Pancreas (tissue), 10 donors: ENCODE measurements around the gene SEMA7A. TPM values are rescaled to one million over a fixed set of nuclear protein-coding genes. Genes with fewer than 3 reads are reported as not detected.
"Not testable (repeated sequence)": the region's sequence is repeated elsewhere in the genome, so short reads cannot be mapped to it uniquely, and the experiment has no call there.

Experiments used
- ATAC-seq, 4 donors: fragments of 200-7000 bp; cut with Tn5 transposase; one replicate each; pipeline versions ENCODE4 v1.8.0 to v1.9.1; 2020; ENCODE audit warnings: mild to moderate bottlenecking in 4 of 4, moderate library complexity in 4 of 4
- DNase-seq, 6 donors: peaks; one replicate each; pipeline ENCODE4 v3.0.0-alpha.2; 2020
- FAIRE-seq: peaks from 2 replicates; lab custom pipeline; 2012; peaks lifted over from hg19 to GRCh38; lab: Jason Lieb, UNC
- H3K27ac ChIP-seq, 4 donors: fragments of 200-600 bp; sonication (generic); 1 replicate in 3 of 4; 2 replicates in 1 of 4; pipeline versions ENCODE4 v1.5.0 to v1.8.0; 2020
- H3K27me3 ChIP-seq, 4 donors: fragments of 200-600 bp; one replicate each; pipeline ENCODE4 v1.8.0; 2021
- H3K36me3 ChIP-seq, 3 donors: fragments of 200-600 bp; sonication (generic) in 1 of 3; one replicate each; pipeline versions ENCODE4 v1.5.0 to v1.8.0; 2020 to 2021
- H3K4me1 ChIP-seq, 3 donors: fragments of 200-600 bp; one replicate each; pipeline ENCODE4 v1.8.0; 2021
- H3K4me3 ChIP-seq, 4 donors: fragments of 200-600 bp; sonication (generic) in 2 of 4; one replicate each; pipeline versions ENCODE4 v1.5.0 to v1.8.0; 2020 to 2021
- H3K9me3 ChIP-seq, 4 donors: fragments of 200-600 bp; one replicate each; pipeline ENCODE4 v1.8.0; 2021
- CTCF ChIP-seq, 4 donors: fragments of 200-600 bp; sonication (generic) in 3 of 4; IDR thresholded peaks; one replicate each; pipeline versions ENCODE4 v1.5.0 to v1.8.0; 2021; ENCODE audit warnings: antibody characterized with exemption in 4 of 4
- WGBS, 2 donors: extraction: QIAGEN DNeasy Blood & Tissue Kit; methylation state at CpG; one replicate each; pipeline ENCODE4 v1.1.7; 2013; 5-methylcytosine and 5-hydroxymethylcytosine counted together
- intact Hi-C, 3 donors: fragments of 100-400 bp; cut with DNase I; formaldehyde crosslinking; loops; one replicate each; pipeline versions ENCODE4 v1.11.1 to v1.14.2; 2022
- microRNA-seq, 2 donors: library from miRNA; unstranded; fragments of <30 nt; microRNA quantifications; one replicate each; pipeline versions ENCODE4 to v1.1.0, GENCODE V29; 2019 to 2020
- polyA plus RNA-seq, 2 donors: library from polyadenylated mRNA; stranded (reverse); fragments of 200-250 nt; gene quantifications; one replicate each; pipeline ENCODE4 v1.2.3, GENCODE V29; 2013
- total RNA-seq, 6 donors: library from RNA; stranded (reverse); fragmentation: NEBNext Ultra II Directional in 4 of 6; extraction: Animal tissue kit (Norgen Biotek cat#: 25700) in 4 of 6; gene quantifications; one replicate each; pipeline versions ENCODE4 v1.2.1 to v1.2.4, GENCODE V29; 2021 to 2023
- donor health status: healthy with polysubstance abuse.
- donor health status: DM: no; HTN: no; CAD: no; lungs with moderate emphysema.
- donor health status: DM: no; HTN: no; CAD: no.
- donor health status: control.
- donor health status: control.
- donor health status: Bipolar disorder and iron deficiency.
- donor health status: DM: yes; HTN: yes; CAD: no.
- donor health status: DM: no; HTN: no; CAD: no.
- donor health status: DM: no; HTN: no; CAD: no.
- donor health status: DM: yes; HTN: yes; CAD: no.

SEMA7A gene
- total and polyA plus RNA-seq, 8 donors, result 0.37 to 5.6 (median 0.76) TPM

GRCh38 chr15:74362482-74362881 lies 71.3 kb downstream of the SEMA7A start:
- Histone ChIP-seq H3K4me1 (no peaks in the 10 kb centered on the region), H3K27ac (no peak overlapping the region), H3K36me3 (no peaks in the 10 kb centered on the region), H3K4me3 (no peak overlapping the region), H3K9me3 (no peaks in the 10 kb centered on the region), H3K27me3 (no peaks in the 10 kb centered on the region)
- 60 to 63% methylated on average over 1 of the region's 1 CpG for WGBS, 2 donors
- TF ChIP-seq CTCF (IDR thresholded peaks at IDR 0.05), result no peak
- FAIRE-seq (no peak), ATAC-seq (no peak), DNase-seq (no peak)
- intact Hi-C loops, result no loop called here

GRCh38 chr15:74360855-74361254 lies 72.9 kb downstream of the SEMA7A start:
- H3K27ac ChIP-seq, H3K9me3 ChIP-seq, H3K4me3 ChIP-seq, H3K36me3 ChIP-seq, H3K27me3 ChIP-seq, DNase-seq, FAIRE-seq, ATAC-seq, H3K4me1 ChIP-seq, intact Hi-C loops: not testable (repeated sequence)
- 30 to 45% methylated on average over 1 of the region's 1 CpG for WGBS, 2 donors

- FAIRE-seq, ATAC-seq, H3K9me3 ChIP-seq, intact Hi-C loops, H3K36me3 ChIP-seq, H3K27ac ChIP-seq, H3K27me3 ChIP-seq, H3K4me1 ChIP-seq, H3K4me3 ChIP-seq, DNase-seq: not testable (repeated sequence)
- WGBS, 2 donors, result 60 to 70% methylated on average over 6 of the region's 6 CpGs
Observed at GRCh38 chr15:74359376-74359775, 74.4 kb downstream of the SEMA7A start.

Small RNAs within 50 kb of the gene (microRNA-seq; reads per million reads assigned to microRNA genes)
- 0 reads per million in 2 donors for gene MIR6881

Other genes starting within 250 kb of the SEMA7A start
- gene STRA6, start 231.2 kb downstream of the SEMA7A start, total RNA-seq, result 1 to 10 TPM in 2 of 6 donors, under 1 TPM in 2, not detected in 2; 0.06 to 1.7 (median 0.89) TPM
- under 1 TPM; 0.19 to 0.42 TPM for gene STRA6, start 231.2 kb downstream of the SEMA7A start, polyA plus RNA-seq
- gene CCDC33, start 197.6 kb downstream of the SEMA7A start, total RNA-seq, result not detected
- gene CCDC33, start 197.6 kb downstream of the SEMA7A start, polyA plus RNA-seq, result not detected
- gene CYP11A1, start 66.3 kb downstream of the SEMA7A start, total RNA-seq, result under 1 TPM in 3 of 6 donors, not detected in 3; 0.28 to 0.66 (median 0.29) TPM
- under 1 TPM; 0.09 to 0.11 TPM for gene CYP11A1, start 66.3 kb downstream of the SEMA7A start, polyA plus RNA-seq
- gene UBL7, start 27.2 kb upstream of the SEMA7A start, total RNA-seq, result 10 to 100 TPM; 16.9 to 30.2 (median 20.4) TPM
- gene UBL7, start 27.2 kb upstream of the SEMA7A start, polyA plus RNA-seq, result 10 to 100 TPM; 16.0 to 18.1 TPM
- 1 to 10 TPM; 2.9 to 4.5 (median 3.5) TPM for gene ARID3B, start 107.3 kb upstream of the SEMA7A start, total RNA-seq
- 1 to 10 TPM; 4.2 to 4.8 TPM for gene ARID3B, start 107.3 kb upstream of the SEMA7A start, polyA plus RNA-seq
- gene CLK3, start 181.9 kb upstream of the SEMA7A start, total RNA-seq, result 10 to 100 TPM; 23.1 to 42.2 (median 28.7) TPM
- 10 to 100 TPM; 63.1 to 89.9 TPM for gene CLK3, start 181.9 kb upstream of the SEMA7A start, polyA plus RNA-seq